Stomach (tissue), 9 donors: ENCODE data around the gene ELMOD3. TPM values are rescaled to one million over a fixed set of nuclear protein-coding genes. Genes with fewer than 3 reads are reported as not detected.

Experiments used
- DNase-seq, 2 donors: peaks; one replicate each; pipeline versions ENCODE4 v3.0.0 to v3.0.0-alpha.2; 2013 to 2019
- H3K27ac ChIP-seq, 5 donors: fragments of 200-600 bp in 4 of 5; sonication (generic) in 4 of 5; one replicate each; pipeline ENCODE4 v1.5.1; 2013 to 2019; ENCODE audit warnings: mild to moderate bottlenecking in 1 of 5, moderate library complexity in 1 of 5
- H3K27me3 ChIP-seq, 3 donors: fragments of 200-600 bp; sonication (generic); one replicate each; pipeline ENCODE4 v1.5.1; 2017 to 2019; ENCODE audit warnings: mixed run types in 1 of 3
- H3K36me3 ChIP-seq, 4 donors: fragments of 200-600 bp; sonication (generic); 1 replicate in 3 of 4; 2 replicates in 1 of 4; pipeline ENCODE4 v1.5.1; 2016 to 2019
- H3K4me1 ChIP-seq, 4 donors: fragments of 200-600 bp; sonication (generic); one replicate each; pipeline ENCODE4 v1.5.1; 2016 to 2019
- H3K4me3 ChIP-seq, 4 donors: fragments of 200-600 bp; sonication (generic) in 3 of 4; one replicate each; pipeline ENCODE4 v1.5.1; 2016 to 2019; ENCODE audit warnings: mild to moderate bottlenecking in 1 of 4
- H3K9me3 ChIP-seq, 4 donors: fragments of 200-600 bp; sonication (generic); one replicate each; pipeline ENCODE4 v1.5.1; 2016 to 2019
- CTCF ChIP-seq, 7 experiments: fragments of 450-650 bp in 4 of 7; fragments of 200-600 bp in 3 of 7; sonication (generic) in 3 of 7; IDR thresholded peaks; one replicate each; pipeline ENCODE4 v1.5.1; 2016 to 2019; ENCODE audit warnings: antibody characterized with exemption in 7 of 7, control low read depth in 2 of 7, mild to moderate bottlenecking in 1 of 7
- EP300 ChIP-seq: sonication (generic); formaldehyde crosslinking; IDR thresholded peaks from one replicate; pipeline ENCODE4 v1.6.1; 2017; ENCODE audit warnings: antibody characterized with exemption
- POLR2A ChIP-seq, 4 donors: fragments of 450-650 bp; IDR thresholded peaks; one replicate each; pipeline ENCODE4 v1.6.1; 2016; ENCODE audit warnings: antibody characterized with exemption in 4 of 4, control low read depth in 2 of 4, mild to moderate bottlenecking in 1 of 4, moderate library complexity in 1 of 4
- POLR2AphosphoS5 ChIP-seq, 3 donors: sonication (generic); formaldehyde crosslinking; IDR thresholded peaks; one replicate each; pipeline ENCODE4 v1.6.1; 2016; ENCODE audit warnings: antibody characterized with exemption in 3 of 3
- WGBS, 5 donors: extraction: QIAGEN DNeasy Blood & Tissue Kit in 3 of 5; methylation state at CpG; one replicate each; pipeline versions ENCODE4 v1.1.5 to v1.1.7; 2013 to 2018; 5-methylcytosine and 5-hydroxymethylcytosine counted together
- intact Hi-C: fragments of 100-400 bp; cut with DNase I; formaldehyde crosslinking; loops from one replicate; pipeline ENCODE4 v1.15.1; 2023; ENCODE audit warnings: low total_unique reads
- polyA plus RNA-seq, 3 donors: library from polyadenylated mRNA; stranded (reverse); fragments of 200-250 nt; gene quantifications; one replicate each; pipeline ENCODE4 v1.2.3, GENCODE V29; 2013
- total RNA-seq, 5 donors: library from RNA; depleted of rRNA; stranded (reverse); fragments of >200 nt; gene quantifications; one replicate each; pipeline versions ENCODE4 v1.1.0 to v1.2.3, GENCODE V29; 2014 to 2016
- donor health status: healthy with polysubstance abuse.
- donor health status: Bipolar disorder and iron deficiency.
- donor health status: healthy.

ELMOD3 gene
- total and polyA plus RNA-seq, 8 donors = 13.4 to 43.8 (median 19.3) TPM

GRCh38 chr2:85427300-85427835, 72.8 kb downstream of the ELMOD3 start:
- intact Hi-C loops = no loop called here
- Histone ChIP-seq H3K36me3 (no peaks in the 10 kb centered on the region), H3K27me3 (no peaks in the 10 kb centered on the region), H3K9me3 (no peaks in the 10 kb centered on the region), H3K27ac (peak overlapping the region in 1 of 5 donors; percentile 4), H3K4me1 (peaks cover 10 to 15% (median 13%) of the 10 kb centered on the region in 4 donors), H3K4me3 (no peak overlapping the region)
- DNase-seq = no peak
- 44 to 64% (median 61%) methylated on average over 3 of the region's 3 CpGs for WGBS, 5 donors
- TF ChIP-seq POLR2A (IDR thresholded peaks at IDR 0.05) = no peak
- no peak for TF ChIP-seq EP300
- TF ChIP-seq POLR2AphosphoS5 (IDR thresholded peaks at IDR 0.05) = no peak
- no peak for TF ChIP-seq CTCF (IDR thresholded peaks at IDR 0.05)

DNA sequence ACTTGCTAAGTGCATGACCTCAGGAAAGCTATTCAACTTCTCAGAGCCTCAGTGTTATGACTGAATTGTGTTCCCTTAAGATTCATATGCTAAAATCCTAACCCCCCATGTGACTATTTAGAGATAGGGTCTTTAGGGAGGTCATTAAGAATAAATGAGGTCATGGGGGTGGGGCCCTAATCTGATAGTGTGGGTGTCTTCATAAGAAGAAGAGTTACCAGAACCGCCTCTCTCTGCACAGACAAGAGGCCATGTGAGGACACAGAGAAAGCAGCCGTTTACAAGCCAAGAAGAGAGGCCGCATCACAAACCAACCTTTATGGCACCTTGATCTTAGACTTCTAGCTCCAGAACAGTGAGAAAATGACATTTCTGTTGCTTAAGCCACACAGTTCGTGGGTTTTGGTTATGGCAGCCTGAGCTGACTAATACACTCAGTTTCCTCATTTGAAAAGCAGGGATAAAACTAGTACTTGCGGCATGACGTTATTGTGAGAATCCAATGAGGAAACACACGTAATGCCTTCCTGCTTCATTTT, 73.8 kb downstream of the ELMOD3 start:
- H3K4me1 ChIP-seq = peaks cover 13 to 24% (median 17%) of the 10 kb centered on the region in 4 donors
- H3K27me3 ChIP-seq = no peaks in the 10 kb centered on the region
- H3K27ac ChIP-seq = no peak overlapping the region
- no peaks in the 10 kb centered on the region for H3K36me3 ChIP-seq
- WGBS, 5 donors = 78 to 86% (median 82%) methylated on average over 7 of the region's 7 CpGs
- no peak for DNase-seq
- H3K4me3 ChIP-seq = no peak overlapping the region
- intact Hi-C loops = no loop called here
- TF ChIP-seq CTCF (IDR thresholded peaks at IDR 0.05) (no peak), EP300 (no peak), POLR2AphosphoS5 (IDR thresholded peaks at IDR 0.05) (no peak), POLR2A (IDR thresholded peaks at IDR 0.05) (no peak)
- H3K9me3 ChIP-seq = no peaks in the 10 kb centered on the region

- H3K4me1 ChIP-seq = peaks cover 23 to 34% (median 27%) of the 10 kb centered on the region in 4 donors
- peak overlapping the region in 1 of 5 donors; percentile 17 for H3K27ac ChIP-seq
- no peaks in the 10 kb centered on the region for H3K9me3 ChIP-seq
- intact Hi-C loops = no loop called here
- DNase-seq = no peak
- 84 to 89% (median 86%) methylated on average over 9 to 12 of the region's 12 CpGs for WGBS, 5 donors
- no peak overlapping the region for H3K4me3 ChIP-seq
- H3K36me3 ChIP-seq = no peaks in the 10 kb centered on the region
- H3K27me3 ChIP-seq = no peaks in the 10 kb centered on the region
- TF ChIP-seq POLR2A (IDR thresholded peaks at IDR 0.05) (no peak), POLR2AphosphoS5 (IDR thresholded peaks at IDR 0.05) (no peak), EP300 (no peak), CTCF (IDR thresholded peaks at IDR 0.05) (no peak)
These were observed 74.8 kb downstream of the ELMOD3 start for GRCh38 chr2:85429213-85429923.

GRCh38 chr2:85429924-85430289, 75.3 kb downstream of the ELMOD3 start:
- WGBS, 5 donors = 78 to 100% (median 93%) methylated on average over 1 to 2 of the region's 2 CpGs
- H3K4me1 ChIP-seq = peaks cover 26 to 39% (median 32%) of the 10 kb centered on the region in 4 donors
- no peak for DNase-seq
- TF ChIP-seq POLR2A (IDR thresholded peaks at IDR 0.05) (no peak), EP300 (no peak), POLR2AphosphoS5 (IDR thresholded peaks at IDR 0.05) (no peak), CTCF (IDR thresholded peaks at IDR 0.05) (no peak)
- no peaks in the 10 kb centered on the region for H3K36me3 ChIP-seq
- H3K27ac ChIP-seq = no peak overlapping the region
- H3K4me3 ChIP-seq = no peak overlapping the region
- intact Hi-C loops = no loop called here
- no peaks in the 10 kb centered on the region for H3K27me3 ChIP-seq
- no peaks in the 10 kb centered on the region for H3K9me3 ChIP-seq
